ENCODE measurements around the gene RDH5. TPM values are rescaled to one million over a fixed set of nuclear protein-coding genes. Genes with fewer than 3 reads are reported as not detected.

RDH5 gene
- total RNA-seq, 4 donors from 2014 or later: 0.94 to 9.7 (median 6.8) TPM

DNA sequence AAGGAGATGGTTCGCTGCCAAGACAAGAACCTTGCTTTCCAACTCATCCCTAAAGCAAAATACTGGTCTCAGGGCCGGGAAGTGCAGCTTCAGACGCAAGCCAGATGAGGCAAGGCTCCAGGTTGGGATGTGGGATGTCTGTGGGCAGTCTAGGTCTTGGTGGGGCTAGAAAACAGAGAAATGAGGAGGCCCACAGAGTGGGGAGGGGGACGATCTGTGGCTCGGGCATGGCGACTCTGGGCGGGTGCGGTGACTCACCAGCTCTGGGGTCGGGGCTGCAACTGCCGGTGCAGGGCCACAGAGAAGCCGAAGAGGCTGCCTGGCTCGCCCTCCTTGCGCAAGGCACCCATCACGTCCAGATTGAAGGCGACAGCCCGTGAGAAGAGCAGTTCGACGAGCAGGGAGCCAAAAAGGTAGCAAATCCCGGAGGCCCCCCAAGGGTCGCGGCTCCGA is 12.9 kb upstream of the RDH5 start:
- Histone ChIP-seq H3K36me3 (no peaks in the 10 kb centered on the region), H3K27ac (peak overlapping the region in 2 of 3 donors; percentile 33 to 61), H3K4me1 (peaks cover 9 to 15% of the 10 kb centered on the region in 2 donors), H3K9me3 (no peaks in the 10 kb centered on the region), H3K27me3 (no peaks in the 10 kb centered on the region), H3K4me3 (replicated peaks in 1 of 3) (peak overlapping the region in 2 of 3 donors; percentile 22 to 47)
- TF ChIP-seq CTCF (IDR thresholded peaks at IDR 0.05) (no peak), POLR2A (IDR thresholded peaks at IDR 0.05) (no peak)
- 12 to 15% methylated on average over 14 to 16 of the region's 22 CpGs for WGBS, 2 donors
- DNase-seq: peak in 1 of 2 donors; percentile 5
- intact Hi-C loops (cut with DNase I): no loop called here

DNA sequence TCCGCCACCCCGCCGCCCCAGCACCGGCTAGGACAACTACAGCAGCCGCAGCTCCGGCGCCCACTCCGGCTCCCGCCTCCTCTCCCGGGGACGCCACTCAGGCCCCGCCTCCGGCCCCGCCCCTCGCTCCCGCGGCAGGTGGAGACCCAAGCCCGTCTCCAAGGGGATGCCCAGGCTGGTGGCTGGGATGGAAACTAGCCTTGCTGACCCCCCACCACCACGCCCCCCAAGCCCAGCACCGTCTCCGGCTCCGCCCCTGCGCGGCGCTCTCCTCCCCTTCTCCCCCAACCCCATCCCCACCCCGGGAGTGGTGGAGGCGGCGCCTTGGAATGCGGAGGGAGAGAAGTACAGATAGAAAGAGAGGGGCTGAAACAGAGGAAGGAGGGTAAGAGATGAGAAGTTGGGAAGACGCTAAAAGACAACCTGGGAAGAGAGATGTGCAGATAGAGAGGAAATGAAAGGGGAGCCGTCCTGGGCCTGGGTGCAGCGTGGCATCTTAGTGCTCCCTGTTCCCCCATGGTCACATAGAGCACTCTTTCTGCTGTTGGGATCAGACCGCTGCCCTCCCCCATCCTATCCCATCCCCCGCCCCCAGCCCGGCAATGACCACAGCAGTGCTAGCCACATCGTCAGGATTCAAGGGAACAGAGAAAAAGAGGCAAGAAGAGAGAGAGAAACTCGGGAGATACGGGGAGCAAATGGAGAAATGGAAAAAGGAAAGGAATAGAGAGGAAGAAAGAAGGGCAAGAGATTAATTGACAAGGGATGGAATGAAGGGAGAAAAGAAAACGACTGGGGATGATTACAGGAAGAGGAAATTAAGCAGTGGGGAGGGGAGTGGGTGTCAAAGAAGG is 12.1 kb upstream of the RDH5 start, which contains the start of gene ITGA7:
Gene ITGA7 (minus strand): TSS at position 64 of the 854 bp plus-strand sequence. CDS start 222 bp downstream, outside the sequence.
- no peaks in the 10 kb centered on the region for H3K9me3 ChIP-seq
- H3K4me3 ChIP-seq (replicated peaks in 1 of 3): peak within 1 kb of the TSS in 2 of 3 donors; percentile 47 to 62
- intact Hi-C loops (cut with DNase I): no loop called here
- peak; percentile 69 to 77 for DNase-seq
- H3K27ac ChIP-seq: peak within 1 kb of the TSS in 2 of 3 donors; percentile 33 to 61
- 2% methylated on average over 22 to 23 of the region's 39 CpGs for WGBS, 2 donors
- no peaks in the 10 kb centered on the region for H3K36me3 ChIP-seq
- peaks cover 9 to 15% of the 10 kb centered on the region in 2 donors for H3K4me1 ChIP-seq
- H3K27me3 ChIP-seq: no peaks in the 10 kb centered on the region
- TF ChIP-seq POLR2A (IDR thresholded peaks at IDR 0.05): no peak
- no peak for TF ChIP-seq CTCF (IDR thresholded peaks at IDR 0.05)

DNA sequence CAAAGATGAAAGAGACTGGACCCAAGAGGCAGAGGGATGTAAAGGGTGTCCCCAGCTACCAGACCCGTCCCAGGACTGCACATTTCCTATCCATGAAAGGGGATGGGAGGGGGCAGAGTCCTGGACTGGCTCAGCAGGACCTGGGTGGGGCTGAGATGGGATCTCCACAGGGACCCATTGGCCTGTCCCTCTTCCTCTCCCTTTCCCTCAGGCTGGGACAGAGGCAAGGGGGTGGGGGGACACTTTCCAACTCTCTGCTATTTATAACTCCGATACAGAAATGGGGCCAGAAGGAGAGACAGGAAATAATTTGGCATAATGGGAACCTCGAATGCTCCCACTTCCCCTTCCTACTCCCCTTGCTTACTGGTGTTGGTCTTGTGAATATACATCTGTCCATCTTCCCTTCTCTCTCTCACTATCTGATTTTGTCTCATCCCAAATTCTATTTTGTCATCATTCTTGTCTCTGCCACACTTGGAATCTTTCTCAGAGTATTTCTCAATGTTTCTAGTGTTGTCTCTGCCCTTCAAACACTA is 11.4 kb upstream of the RDH5 start:
- no peak for TF ChIP-seq CTCF (IDR thresholded peaks at IDR 0.05)
- no peak for TF ChIP-seq POLR2A (IDR thresholded peaks at IDR 0.05)
- Histone ChIP-seq H3K4me1 (peaks cover 9 to 15% of the 10 kb centered on the region in 2 donors), H3K36me3 (no peaks in the 10 kb centered on the region), H3K9me3 (no peaks in the 10 kb centered on the region), H3K4me3 (replicated peaks in 1 of 3) (no peak overlapping the region), H3K27me3 (no peaks in the 10 kb centered on the region), H3K27ac (no peak overlapping the region)
- 37 to 38% methylated on average over 3 of the region's 3 CpGs for WGBS, 2 donors
- DNase-seq: no peak
- intact Hi-C loops (cut with DNase I): no loop called here

- Histone ChIP-seq H3K9me3 (no peaks in the 10 kb centered on the region), H3K36me3 (no peaks in the 10 kb centered on the region), H3K4me3 (replicated peaks in 1 of 3) (no peak overlapping the region), H3K27ac (no peak overlapping the region), H3K4me1 (peaks cover 19 to 26% of the 10 kb centered on the region in 2 donors), H3K27me3 (no peaks in the 10 kb centered on the region)
- no peak for DNase-seq
- intact Hi-C loops (cut with DNase I): no loop called here
- TF ChIP-seq POLR2A (IDR thresholded peaks at IDR 0.05) (no peak), CTCF (IDR thresholded peaks at IDR 0.05) (no peak)
- 37 to 46% methylated on average over 4 of the region's 4 CpGs for WGBS, 2 donors
Observed at GRCh38 chr12:55711786-55712553, 8.2 kb upstream of the RDH5 start.
